GM12878 (cell line): ENCODE results near the gene SCRN1. TPM values are rescaled to one million over a fixed set of nuclear protein-coding genes. Genes with fewer than 3 reads are reported as not detected.
A peak's percentile ranks its signal among the peaks of the same experiment; 100 is the strongest.

Experiments used
- ATAC-seq: fragments of 200-7000 bp; cut with Tn5 transposase; 3 replicates; pipeline ENCODE4 v1.9.1; 2020; ENCODE audit warnings: mild to moderate bottlenecking, moderate library complexity
- BruUV-seq: library from RNA; stranded (reverse); fragments of 400-500 nt; replicated peaks from 2 replicates; lab custom pipeline; 2021; lab: Mats Ljungman, UMichigan
- CTCF ChIA-PET: fragments of 300-600 bp; sonication (Branson Sonifier 250); formaldehyde crosslinking; extraction: SDS; loops from one replicate; lab custom pipeline; 2021; ENCODE audit warnings: inconsistent platforms; lab: Yijun Ruan, JAX
- POLR2A ChIA-PET: fragments of 350-600 bp; formaldehyde crosslinking; extraction: SDS; loops from one replicate; lab custom pipeline; 2021; ENCODE audit warnings: inconsistent platforms; lab: Charles Lee
- RAD21 ChIA-PET: fragments of 300-600 bp; sonication (Branson Sonifier 250); formaldehyde crosslinking; loops from one replicate; lab custom pipeline; 2023; ENCODE audit warnings: antibody characterized with exemption; ENCODE audit not compliant: unreplicated experiment; lab: Charles Lee
- SMC1A ChIA-PET: fragments of 300-600 bp; sonication (Branson Sonifier 250); formaldehyde crosslinking; loops from one replicate; lab custom pipeline; 2023; ENCODE audit not compliant: unreplicated experiment, uncharacterized antibody; lab: Charles Lee
- DNase-seq: peaks from one replicate; pipeline ENCODE4 v3.0.0-alpha.2; 2011; ENCODE audit warnings: low read depth, low spot score
- FAIRE-seq: peaks from 3 replicates; lab custom pipeline; 2011; peaks lifted over from hg19 to GRCh38; lab: Jason Lieb, UNC
- H2AFZ ChIP-seq: 2 replicates; pipeline ENCODE4 v1.6.0; 2011; ENCODE audit warnings: low read depth, low read length, control low read depth; ENCODE audit not compliant: control insufficient read depth
- H3K27ac ChIP-seq: 2 replicates; pipeline ENCODE4 v1.5.1; 2011; ENCODE audit warnings: control low read depth; ENCODE audit not compliant: control insufficient read depth, insufficient read depth
- H3K27me3 ChIP-seq, 2 experiments: replicated peaks in 1 of 2; 2 replicates each; pipeline versions ENCODE4 v1.6.0 to v1.6.1; 2011; ENCODE audit warnings: low read length in 1 of 2; ENCODE audit not compliant: control insufficient read depth in 2 of 2, insufficient read depth in 2 of 2
- H3K36me3 ChIP-seq, 2 experiments: 2 replicates each; pipeline ENCODE4 v1.5.1; 2011; ENCODE audit warnings: low read length in 1 of 2; ENCODE audit not compliant: control insufficient read depth in 2 of 2, insufficient read depth in 2 of 2
- H3K4me1 ChIP-seq: 2 replicates; pipeline ENCODE4 v1.6.1; 2011; ENCODE audit warnings: mild to moderate bottlenecking, low read length, moderate library complexity, mixed read lengths; ENCODE audit not compliant: control insufficient read depth, insufficient read depth
- H3K4me2 ChIP-seq: 2 replicates; pipeline ENCODE4 v1.6.0; 2011; ENCODE audit warnings: control low read depth; ENCODE audit not compliant: control insufficient read depth, insufficient read depth
- H3K4me3 ChIP-seq: fragments of 200-600 bp; sonication (generic); 2 replicates; pipeline ENCODE4 v1.5.1; 2016
- H3K79me2 ChIP-seq: 2 replicates; pipeline ENCODE4 v1.6.0; 2011; ENCODE audit warnings: low read length; ENCODE audit not compliant: control insufficient read depth, insufficient read depth
- H3K9ac ChIP-seq: 2 replicates; pipeline ENCODE4 v1.8.0; 2011; ENCODE audit warnings: low read length, control low read depth, mixed read lengths; ENCODE audit not compliant: control insufficient read depth, insufficient read depth
- H3K9me3 ChIP-seq: replicated peaks from 3 replicates; pipeline ENCODE4 v1.5.1; 2011; ENCODE audit warnings: mild to moderate bottlenecking, low read length; ENCODE audit not compliant: control insufficient read depth, insufficient read depth
- H4K20me1 ChIP-seq: 2 replicates; pipeline ENCODE4 v1.6.0; 2011; ENCODE audit not compliant: control insufficient read depth, insufficient read depth
- CHD4 ChIP-seq: fragments of 200-600 bp; sonication (generic); IDR thresholded peaks from 2 replicates; pipeline ENCODE4 v1.6.1; 2016; ENCODE audit warnings: mild to moderate bottlenecking
- CUX1 ChIP-seq: IDR thresholded peaks from 2 replicates; pipeline ENCODE4 v1.6.1; 2012; ENCODE audit warnings: improper control_type of control experiment, low read depth, low read length; ENCODE audit not compliant: insufficient replicate concordance
- TAF1 ChIP-seq: IDR thresholded peaks from 2 replicates; pipeline ENCODE4 v1.6.1; 2011; ENCODE audit warnings: mild to moderate bottlenecking, low read depth, low read length, borderline replicate concordance
- YY1 ChIP-seq: IDR thresholded peaks from 2 replicates; pipeline ENCODE4 v1.6.1; 2011; ENCODE audit warnings: low read depth, mild to moderate bottlenecking, low read length
- ZNF592 ChIP-seq: fragments of 450-650 bp; IDR thresholded peaks from 2 replicates; pipeline ENCODE4 v1.6.1; 2017; ENCODE audit warnings: mild to moderate bottlenecking, moderate library complexity
- WGBS: methylation state at CpG from one replicate; pipeline ENCODE4 v1.1.6; 2016; ENCODE audit warnings: low lambda C conversion rate; ENCODE audit not compliant: insufficient replicate concordance, insufficient coverage; ENCODE audit errors: missing lambda C conversion rate; 5-methylcytosine and 5-hydroxymethylcytosine counted together
- in situ Hi-C: fragments of 300-500 bp; cut with MboI; formaldehyde crosslinking; loops from 9 replicates; pipeline ENCODE4 v1.14.3; 2018; ENCODE audit warnings: mixed read lengths
- intact Hi-C: fragments of 100-400 bp; cut with micrococcal nuclease; formaldehyde crosslinking; loops from one replicate; pipeline ENCODE4 v1.14.2; 2022; ENCODE audit not compliant: unreplicated experiment
- polyA plus RNA-seq, 11 experiments: library from polyadenylated mRNA; depleted of rRNA in 4 of 11; unstranded in 6 of 11; stranded (reverse) in 5 of 11; fragments of >200 nt; fragmentation: Nextera tagmentation in 4 of 11; fragmentation: Illumina TruSeq in 1 of 11; extraction: Ambion mirVana in 4 of 11; extraction: Trizol in 1 of 11; gene quantifications; 1 replicate in 1 of 11; 2 replicates in 10 of 11; pipeline versions ENCODE4 v1.2.1 to v1.2.3, GENCODE V29; 2011 to 2016; ENCODE audit warnings: inconsistent platforms in 2 of 11, missing spikeins in 2 of 11, low read depth in 1 of 11
- total RNA-seq, 4 experiments: library from RNA; depleted of rRNA in 3 of 4; stranded (reverse); fragments of >200 nt in 3 of 4; fragmentation: Illumina TruSeq in 1 of 4; extraction: Trizol in 1 of 4; gene quantifications; 2 replicates each; pipeline versions ENCODE4 v1.2.1 to v1.2.3, GENCODE V29; 2013 to 2021

The SCRN1 gene
- total and polyA plus RNA-seq, 10 of the 15 experiments (the other 5 are each of a cell fraction or from before 2014, with no cell fraction given) = 11.1 to 67.6 (median 41.7) TPM

GRCh38 chr7:29919790-29920189 is 69.8 kb downstream of the SCRN1 start (continued):
- TF ChIP-seq TAF1 (no peak), CHD4 (no peak)

GRCh38 chr7:29918850-29919249 is 70.8 kb downstream of the SCRN1 start:
- Histone ChIP-seq H3K36me3 (peaks cover 3 to 8% of the 10 kb centered on the region in 2 experiments; a peak in 2 of 4 replicates), H3K27me3 (no peaks in the 10 kb centered on the region), H3K9ac (no peak overlapping the region), H3K27ac (no peak overlapping the region), H2AFZ (no peak overlapping the region), H3K9me3 (no peaks in the 10 kb centered on the region), H3K4me2 (no peak overlapping the region), H3K4me1 (no peaks in the 10 kb centered on the region), H4K20me1 (no peaks in the 10 kb centered on the region; the same call in 1 of the 2 replicates), H3K4me3 (no peak overlapping the region), H3K79me2 (no peaks in the 10 kb centered on the region)
- in situ Hi-C loops = no loop called here
- DNase-seq = no peak
- ChIA-PET POLR2A (no interaction called here), CTCF (interaction anchor here (1.2 to 2.8 kb wide), 3 partner anchors 10 to 215 kb away, joined by 3 to 13 read pairs (median 3); no protein-coding TSS in a partner anchor), RAD21 (no interaction called here), SMC1A (no interaction called here)
- peak; percentile 13 for FAIRE-seq
- intact Hi-C loops = loop anchor here (10.0 kb wide), 1 partner anchor 164 kb away; no protein-coding TSS in a partner anchor
- ATAC-seq = no peak
- WGBS = 88% methylated on average over 4 of the region's 4 CpGs
- no TSS peak for BruUV-seq
- TF ChIP-seq YY1 = no peak

- Histone ChIP-seq H3K27ac (no peak overlapping the region), H2AFZ (no peak overlapping the region), H3K79me2 (no peaks in the 10 kb centered on the region), H3K9me3 (no peaks in the 10 kb centered on the region), H3K4me1 (no peaks in the 10 kb centered on the region), H4K20me1 (no peaks in the 10 kb centered on the region), H3K4me3 (no peak overlapping the region), H3K4me2 (no peak overlapping the region), H3K36me3 (peaks cover 0 to 6% of the 10 kb centered on the region in 2 experiments; a peak in 1 of 4 replicates), H3K27me3 (no peaks in the 10 kb centered on the region), H3K9ac (no peak overlapping the region)
- CTCF ChIA-PET = interaction anchor here (1.0 to 2.8 kb wide), 5 partner anchors 9 to 216 kb away, joined by 3 to 13 read pairs (median 4); no protein-coding TSS in a partner anchor
- WGBS = 48% methylated on average over 4 of the region's 4 CpGs
- intact Hi-C loops = loop anchor here (10.0 kb wide), 1 partner anchor 163 kb away; no protein-coding TSS in a partner anchor
- no peak for DNase-seq
- SMC1A ChIA-PET = no interaction called here
- no TSS peak for BruUV-seq
- no peak for ATAC-seq
- in situ Hi-C loops = no loop called here
- FAIRE-seq = no peak
- RAD21 ChIA-PET = no interaction called here
- POLR2A ChIA-PET = interaction anchor here (0.5 kb wide), 1 partner anchor 45 kb away, joined by 7 read pairs; no protein-coding TSS in a partner anchor
- TF ChIP-seq CUX1 (no peak), ZNF592 (no peak)
Measured at GRCh38 chr7:29917641-29918040, 72.0 kb downstream of the SCRN1 start.
